H1 (cell line): Measurements from ENCODE around the gene HK2. TPM values are rescaled to one million over a fixed set of nuclear protein-coding genes. Genes with fewer than 3 reads are reported as not detected.

Experiments used
- HDAC2 ChIP-seq, 2 experiments: fragments of 300-600 bp in 1 of 2; sonication (generic) in 1 of 2; IDR thresholded peaks; 2 replicates each; pipeline ENCODE4 v1.6.1; 2011 to 2012; ENCODE audit warnings: low read depth in 2 of 2, low read length in 2 of 2, mild to moderate bottlenecking in 2 of 2, moderate library complexity in 2 of 2, borderline replicate concordance in 1 of 2, inconsistent platforms in 1 of 2
- polyA plus RNA-seq, 7 experiments: library from polyadenylated mRNA; depleted of rRNA in 3 of 7; stranded (reverse) in 5 of 7; unstranded in 2 of 7; fragments of >200 nt in 5 of 7; fragments of 200-250 nt in 2 of 7; gene quantifications; 1 replicate in 5 of 7; 2 replicates in 1 of 7; 4 replicates in 1 of 7; pipeline versions ENCODE4 v1.2.1 to v1.2.3, GENCODE V29; 2011 to 2013; ENCODE audit warnings: missing spikeins in 2 of 7, mixed read lengths in 2 of 7
- total RNA-seq: library from RNA; stranded (reverse); fragmentation: NEBNext Ultra II Directional; extraction: Animal tissue kit (Norgen Biotek cat#: 25700); gene quantifications from 2 replicates; pipeline ENCODE4 v1.2.1, GENCODE V29; 2021

The HK2 gene
- total and polyA plus RNA-seq, 2 of the 8 experiments (the other 6 are each of a cell fraction or from before 2014, with no cell fraction given) = 22.1 to 61.9 TPM

DNA sequence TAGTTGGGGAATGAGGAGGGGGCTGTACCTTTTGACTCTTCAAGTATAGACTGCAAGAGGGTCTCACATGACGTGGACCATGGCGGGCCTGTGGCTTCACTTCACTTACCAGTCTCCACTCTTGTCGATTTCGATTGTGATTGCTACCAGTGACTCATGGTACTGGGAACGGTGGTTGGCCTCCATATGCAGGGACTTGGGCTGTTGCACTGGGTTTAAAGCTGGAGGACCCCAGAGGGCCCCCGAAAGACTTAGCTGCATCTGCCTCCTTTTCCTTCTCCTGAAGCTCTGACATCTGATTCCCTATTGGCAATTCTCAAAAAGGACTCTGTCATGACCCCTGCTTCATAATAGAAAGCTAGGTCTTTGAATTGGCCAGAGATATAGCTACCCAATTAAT, 43.4 kb downstream of the HK2 start (continued):
- TF ChIP-seq HDAC2 (IDR thresholded peaks at IDR 0.05; ENCODE audit: borderline replicate concordance in 1 of 2, low read depth in 2 of 2, low read length in 2 of 2) = no peak
